GM18870 (cell line): ENCODE data around the gene ZNFX1.
"Not testable (repeated sequence)": the region's sequence is repeated elsewhere in the genome, so short reads cannot be mapped to it uniquely, and the experiment has no call there.

Experiments used
- ATAC-seq: cut with Tn5 transposase; IDR thresholded peaks from one replicate; pipeline ENCODE4 v1.9.1; 2021; ENCODE audit warnings: moderate library complexity; ENCODE audit not compliant: unreplicated experiment

ZNFX1 gene

DNA sequence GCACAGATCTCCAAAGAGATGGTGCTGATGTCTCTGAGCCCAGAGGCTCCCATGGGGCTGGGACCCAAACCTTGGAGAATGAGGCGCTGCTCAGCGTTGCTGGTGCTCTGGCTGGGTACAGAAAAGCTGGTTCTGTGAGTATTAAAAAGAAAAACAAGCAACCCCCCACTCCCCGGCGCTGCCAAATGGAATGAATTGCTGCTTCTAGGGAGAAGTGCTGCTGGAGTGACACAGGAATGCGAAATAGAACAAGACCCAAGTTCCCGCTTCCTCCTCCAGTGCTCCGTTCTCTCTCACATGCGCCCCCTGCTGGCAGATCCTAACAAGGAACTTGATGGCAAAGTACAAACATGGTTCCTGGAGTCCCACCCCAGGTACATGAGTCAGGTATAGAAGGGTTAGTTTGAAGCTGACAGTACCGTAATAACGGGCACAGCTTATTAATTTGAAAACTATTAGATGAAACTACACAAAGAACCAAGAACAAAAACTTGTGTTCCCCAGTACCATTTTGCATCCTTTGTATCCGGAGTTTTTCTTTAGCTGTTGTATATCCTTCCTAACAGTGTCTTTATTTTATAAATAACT is 60.8 kb downstream of the ZNFX1 start:
- ATAC-seq, result no peak

DNA sequence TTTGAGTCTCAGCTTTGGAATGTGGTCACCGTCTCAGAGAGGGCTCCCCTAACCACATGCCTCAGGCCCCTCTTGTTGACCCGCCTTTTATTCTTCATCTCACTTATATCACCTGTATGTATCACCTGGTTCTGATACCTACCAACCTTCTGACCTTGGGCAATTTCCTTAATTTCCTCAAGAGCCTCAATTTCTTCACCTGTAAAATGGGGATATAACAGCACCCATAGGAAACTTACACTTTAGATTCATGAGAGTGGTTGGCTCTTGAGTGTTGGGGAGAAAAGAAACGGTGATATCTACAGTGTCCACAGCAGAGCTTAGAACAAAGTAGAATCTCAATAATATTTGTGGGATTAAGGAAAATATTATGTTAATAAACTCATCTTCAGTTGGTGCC is 62.6 kb downstream of the ZNFX1 start:
- ATAC-seq, result no peak

DNA sequence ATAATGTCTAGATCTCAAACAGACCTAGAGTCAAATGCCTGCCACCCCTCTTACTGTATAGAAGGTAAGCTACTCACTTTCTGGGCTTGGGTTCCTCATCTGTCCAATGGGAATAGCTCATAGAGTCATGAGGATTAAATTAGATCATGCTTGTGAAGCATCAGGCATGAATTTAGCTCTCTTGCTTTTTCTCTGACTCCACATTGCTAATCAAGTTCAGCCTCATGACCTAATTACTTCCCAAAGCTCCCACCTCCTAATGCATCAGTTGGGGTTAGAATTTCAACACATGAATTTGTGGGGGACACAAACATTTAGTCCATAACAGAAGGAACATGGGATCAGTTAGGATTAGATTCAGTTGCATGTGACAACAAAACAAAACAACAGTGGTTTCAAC is 63.3 kb downstream of the ZNFX1 start:
- no peak for ATAC-seq

DNA sequence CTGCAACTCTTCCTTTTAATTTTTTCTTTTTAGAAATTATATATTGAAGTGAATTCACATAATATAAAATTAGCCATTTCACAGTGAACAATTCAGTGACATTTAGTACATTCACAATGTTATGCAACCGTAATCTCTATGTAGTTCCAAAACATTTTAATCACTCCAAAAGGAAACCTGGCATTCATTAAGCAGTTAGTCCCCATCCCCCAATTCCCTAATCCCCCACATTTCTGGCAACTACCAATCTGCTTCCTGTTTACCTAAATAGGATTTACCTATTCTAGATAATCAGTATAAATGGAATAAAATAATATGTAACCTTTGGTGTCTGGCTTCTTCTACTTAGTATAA is 67.1 kb downstream of the ZNFX1 start:
- ATAC-seq, result no peak

DNA sequence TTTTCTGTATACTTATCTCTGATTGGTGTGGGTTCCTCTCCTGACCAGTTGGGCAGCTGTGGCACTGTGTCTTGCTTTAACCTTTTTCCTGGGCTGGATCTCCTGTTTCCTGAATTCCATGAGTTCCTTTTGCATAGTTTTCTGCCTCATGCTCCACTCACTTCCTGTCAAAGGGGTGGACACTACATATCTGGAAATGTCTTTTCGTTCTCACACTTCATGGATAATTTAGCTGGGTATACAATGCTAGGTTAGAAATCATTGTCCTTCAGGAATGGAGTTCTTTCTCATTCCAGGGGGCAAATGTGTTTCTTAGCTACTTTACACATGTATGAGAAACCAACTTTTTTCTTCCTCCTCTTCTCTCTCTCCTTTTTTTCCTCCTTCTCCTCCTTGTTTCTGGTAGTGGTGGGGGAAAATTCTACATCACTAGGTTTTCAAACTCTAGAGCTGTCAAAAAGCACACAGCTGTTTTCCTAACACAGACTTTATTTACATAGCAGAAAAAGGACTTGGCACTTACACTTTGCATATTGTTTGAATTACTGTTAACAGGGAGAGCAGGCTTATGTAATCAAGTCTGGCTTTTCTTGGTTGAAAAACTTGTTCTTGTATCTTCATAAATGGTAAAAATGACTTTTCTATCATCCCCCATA is 67.6 kb downstream of the ZNFX1 start:
- no peak for ATAC-seq

DNA sequence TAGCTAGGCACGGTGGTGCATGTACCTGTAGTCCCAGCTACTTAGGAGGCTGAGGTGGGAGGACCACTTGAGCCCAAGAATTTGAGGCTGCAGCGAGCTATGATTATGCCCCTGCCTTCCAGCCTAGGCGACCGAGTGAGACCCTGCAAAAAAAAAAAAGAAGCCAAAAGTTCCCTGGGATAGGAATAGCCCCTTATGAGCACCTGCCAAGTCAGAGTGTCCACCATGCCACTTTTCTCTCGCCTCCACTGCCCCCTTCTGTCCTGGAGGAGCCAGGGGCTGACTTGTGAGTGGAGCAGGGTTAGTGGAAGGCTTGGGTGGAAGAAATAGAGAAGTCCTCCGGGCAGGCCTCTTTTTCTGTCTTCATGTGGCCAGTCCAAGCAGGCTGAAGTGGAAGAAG is 70.8 kb downstream of the ZNFX1 start:
- no peak for ATAC-seq

DNA sequence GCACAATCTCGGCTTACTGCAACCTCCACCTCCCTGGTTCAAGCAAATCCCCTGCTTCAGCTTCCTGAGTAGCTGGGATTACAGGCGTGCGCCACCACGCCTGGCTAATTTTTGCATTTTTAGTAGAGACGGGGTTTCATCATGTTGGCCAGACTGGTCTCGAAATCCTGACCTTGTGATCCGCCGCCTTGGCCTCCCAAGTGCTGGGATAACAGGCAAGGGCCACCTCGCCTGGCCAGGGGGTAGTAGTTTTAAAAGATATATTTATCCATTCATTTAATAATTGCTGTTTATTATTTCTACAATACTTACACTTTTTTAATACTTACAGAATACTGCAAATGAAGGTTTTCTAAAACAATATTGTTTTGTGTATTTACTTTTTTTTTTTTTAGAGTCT is 74.1 kb downstream of the ZNFX1 start:
- ATAC-seq, result no peak

DNA sequence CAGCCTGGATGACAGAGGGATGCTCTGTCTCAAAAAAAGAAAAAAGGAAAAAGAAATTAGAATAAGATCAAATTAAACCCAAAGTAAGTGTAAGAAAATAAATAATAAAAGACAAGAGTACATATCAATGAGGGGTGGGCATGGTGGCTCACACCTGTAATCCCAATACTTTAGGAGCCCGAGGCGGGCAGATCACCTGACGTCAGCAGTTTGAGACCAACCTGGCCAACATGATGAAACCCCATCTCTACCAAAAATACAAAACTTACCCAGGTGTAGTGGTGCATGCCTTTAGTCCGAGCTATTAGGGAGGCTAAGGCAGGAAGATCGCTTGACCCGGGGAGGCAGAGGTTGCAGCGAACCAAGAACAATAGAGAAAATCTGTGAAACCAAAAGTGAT is 74.8 kb downstream of the ZNFX1 start:
- ATAC-seq, result no peak

DNA sequence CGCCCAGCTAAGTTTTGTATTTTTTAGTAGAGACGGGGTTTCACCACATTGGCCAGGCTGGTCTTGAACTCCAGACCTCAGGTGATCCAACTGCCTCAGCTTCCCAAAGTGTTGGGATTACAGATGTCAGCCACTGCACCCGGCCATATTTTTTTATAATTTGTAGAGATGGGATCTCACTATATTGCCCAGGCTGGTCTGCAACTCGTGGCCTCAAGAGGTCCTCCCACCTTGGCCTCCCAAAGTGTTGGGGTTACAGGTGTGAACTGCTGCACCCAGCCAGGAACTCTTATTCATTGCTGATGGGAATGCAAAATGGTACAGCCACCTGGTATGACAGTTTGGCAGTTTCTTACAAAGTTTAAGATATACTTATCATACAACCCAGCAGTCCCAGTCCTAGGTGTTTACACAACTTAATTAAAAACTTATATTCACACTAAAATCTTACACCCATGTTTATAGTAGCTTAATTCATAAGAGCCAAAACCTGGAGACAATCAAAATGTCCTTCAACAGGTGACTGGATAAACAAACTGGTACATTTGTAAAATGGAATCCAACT is 78.0 kb downstream of the ZNFX1 start:
- no peak for ATAC-seq

DNA sequence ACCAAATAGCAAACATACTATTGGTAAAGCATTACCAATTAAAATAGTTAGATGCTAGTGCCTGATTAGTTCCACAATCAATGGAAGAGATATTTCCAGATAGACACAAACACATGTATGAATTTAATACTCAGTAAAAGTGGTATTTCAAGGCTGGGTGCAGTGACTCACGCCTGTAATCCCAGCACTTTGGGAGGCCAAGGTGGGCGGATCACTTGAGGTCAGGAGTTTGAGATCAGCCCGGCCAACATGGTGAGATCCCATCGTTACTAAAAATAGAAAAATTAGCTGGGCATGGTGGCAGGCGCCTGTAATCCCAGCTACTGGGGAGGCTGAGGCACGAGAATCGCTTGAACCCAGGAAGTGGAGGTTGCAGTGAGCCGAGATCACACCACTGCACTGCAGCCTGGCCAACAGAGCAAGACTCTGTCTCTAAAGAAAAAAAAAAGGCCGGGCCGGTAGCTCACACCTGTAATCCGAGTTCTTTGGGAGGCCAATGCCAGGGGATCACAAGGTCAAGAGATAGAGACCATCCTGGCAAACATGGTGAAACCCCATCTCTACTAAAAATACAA is 84.8 kb downstream of the ZNFX1 start:
- not testable (repeated sequence) for ATAC-seq
